HepG2 (cell line): Measurements from ENCODE around the gene SUB1. TPM values are rescaled to one million over a fixed set of nuclear protein-coding genes. Genes with fewer than 3 reads are reported as not detected.

ENCODE experiments used
- CENPT ChIP-seq: sonication (generic); formaldehyde crosslinking; IDR thresholded peaks from 2 replicates; pipeline ENCODE4 v1.8.0; 2022; ENCODE audit warnings: low read depth, mild to moderate bottlenecking, moderate library complexity, missing genetic modification reagents
- IRX3 ChIP-seq: sonication (generic); formaldehyde crosslinking; IDR thresholded peaks from 2 replicates; pipeline ENCODE4 v1.8.1; 2023; ENCODE audit warnings: mild to moderate bottlenecking, low read depth, missing genetic modification reagents, borderline replicate concordance
- ISL2 ChIP-seq: sonication (generic); formaldehyde crosslinking; IDR thresholded peaks from 2 replicates; pipeline ENCODE4 v1.5.0; 2020; ENCODE audit warnings: missing genetic modification reagents
- NPAS2 ChIP-seq: sonication (generic); formaldehyde crosslinking; IDR thresholded peaks from 2 replicates; pipeline ENCODE4 v1.8.0; 2022; ENCODE audit warnings: mild to moderate bottlenecking, missing genetic modification reagents, borderline replicate concordance
- TBX2 ChIP-seq: sonication (generic); formaldehyde crosslinking; IDR thresholded peaks from 2 replicates; pipeline ENCODE4 v1.5.0; 2020; ENCODE audit warnings: missing genetic modification reagents, mild to moderate bottlenecking, borderline replicate concordance
- ZFP1 ChIP-seq: IDR thresholded peaks from 2 replicates; pipeline ENCODE4 v1.6.1; 2016
- ZFP62 ChIP-seq: sonication (generic); formaldehyde crosslinking; IDR thresholded peaks from 2 replicates; pipeline ENCODE4 v1.4.0; 2020; ENCODE audit warnings: missing genetic modification reagents
- ZFX ChIP-seq: sonication (generic); formaldehyde crosslinking; IDR thresholded peaks from 2 replicates; pipeline ENCODE4 v1.4.0; 2020; ENCODE audit warnings: mild to moderate bottlenecking, low read depth, missing genetic modification reagents, moderate library complexity
- ZNF460 ChIP-seq: sonication (generic); formaldehyde crosslinking; IDR thresholded peaks from 2 replicates; pipeline ENCODE4 v1.5.1; 2020; ENCODE audit warnings: missing genetic modification reagents, mild to moderate bottlenecking, borderline replicate concordance
- ZNF567 ChIP-seq: sonication (generic); formaldehyde crosslinking; IDR thresholded peaks from 2 replicates; pipeline ENCODE4 v1.8.1; 2023; ENCODE audit warnings: mild to moderate bottlenecking, missing genetic modification reagents, borderline replicate concordance
- ZSCAN22 ChIP-seq: sonication (generic); formaldehyde crosslinking; IDR thresholded peaks from 2 replicates; pipeline ENCODE4 v1.4.0; 2020; ENCODE audit warnings: mild to moderate bottlenecking, missing genetic modification reagents
- polyA plus RNA-seq, 8 experiments: library from polyadenylated mRNA; depleted of rRNA in 3 of 8; stranded (reverse) in 7 of 8; unstranded in 1 of 8; fragments of >200 nt; fragmentation: Illumina TruSeq in 4 of 8; extraction: Trizol in 4 of 8; gene quantifications; 2 replicates each; pipeline versions ENCODE4 v1.2.1 to v1.2.3, GENCODE V29; 2011 to 2016; ENCODE audit warnings: low read depth in 4 of 8, missing spikeins in 1 of 8, mixed read lengths in 1 of 8; ENCODE audit not compliant: insufficient read depth in 1 of 8
- total RNA-seq, 5 experiments: library from RNA; depleted of rRNA; stranded (reverse); fragments of >200 nt; fragmentation: Illumina TruSeq; extraction: Trizol; gene quantifications; 2 replicates each; pipeline ENCODE4 v1.2.3, GENCODE V29; 2016; ENCODE audit warnings: low read depth in 1 of 5
- TF ChIP-seq, protein P1 (sequence below): IDR thresholded peaks from 2 replicates; pipeline ENCODE4 v1.6.1; 2016; ENCODE audit warnings: low read depth, missing genetic modification reagents, missing compliant biosample characterization
- TF ChIP-seq, protein P2 (sequence below): sonication (generic); formaldehyde crosslinking; IDR thresholded peaks from 2 replicates; pipeline ENCODE4 v1.4.0; 2020; ENCODE audit warnings: missing genetic modification reagents; ENCODE audit errors: not compliant biosample characterization
- TF ChIP-seq, protein P3 (sequence below): IDR thresholded peaks from 2 replicates; pipeline ENCODE4 v1.6.1; 2016; ENCODE audit warnings: control low read depth
- TF ChIP-seq, protein P4 (sequence below): sonication (generic); formaldehyde crosslinking; IDR thresholded peaks from 2 replicates; pipeline ENCODE4 v1.5.1; 2020; ENCODE audit warnings: mild to moderate bottlenecking, missing genetic modification reagents, borderline replicate concordance

The SUB1 gene
- total and polyA plus RNA-seq, 2 of the 13 experiments (the other 11 are each of a cell fraction or from before 2014, with no cell fraction given) = 182 to 693 TPM

DNA sequence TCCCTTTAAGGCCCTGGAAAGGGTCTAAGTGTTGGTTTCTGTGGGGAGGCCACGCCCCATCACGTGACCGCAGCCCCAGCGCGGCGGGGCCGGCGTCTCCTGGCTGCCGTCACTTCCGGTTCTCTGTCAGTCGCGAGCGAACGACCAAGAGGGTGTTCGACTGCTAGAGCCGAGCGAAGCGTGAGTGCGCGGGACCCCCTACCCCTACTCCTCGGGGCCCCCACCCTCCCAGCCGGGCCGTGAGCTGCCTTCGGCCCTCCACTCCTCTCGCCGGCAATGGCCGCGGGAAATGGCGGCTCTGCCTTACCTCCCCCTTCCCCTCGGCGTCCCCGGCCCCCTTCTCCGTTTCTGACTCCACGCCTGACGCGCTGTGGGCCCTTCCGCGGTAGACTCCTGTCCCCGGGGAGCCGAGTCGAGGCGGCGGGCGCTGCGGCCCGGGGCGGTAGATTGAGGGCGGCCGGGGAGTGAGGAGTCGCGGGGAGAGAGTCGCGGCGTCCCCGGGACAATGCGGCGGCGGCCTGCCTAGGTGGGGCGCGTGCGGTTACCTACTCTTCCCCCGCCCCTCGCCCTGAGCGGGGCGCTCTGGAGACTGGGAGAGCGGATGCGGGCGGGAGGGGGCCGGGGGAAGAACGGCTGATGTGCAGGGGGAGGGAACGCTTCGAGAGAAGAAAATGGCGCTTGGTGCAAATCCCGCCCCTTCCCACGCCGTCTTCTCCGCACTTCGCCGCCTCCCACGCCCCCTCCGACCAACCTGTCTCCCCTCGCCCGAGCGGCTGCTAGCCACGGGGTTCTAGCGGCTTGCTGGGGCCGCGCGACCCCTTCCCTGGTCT, at the start of gene SUB1 (continued):
- TF ChIP-seq, protein P1, sequence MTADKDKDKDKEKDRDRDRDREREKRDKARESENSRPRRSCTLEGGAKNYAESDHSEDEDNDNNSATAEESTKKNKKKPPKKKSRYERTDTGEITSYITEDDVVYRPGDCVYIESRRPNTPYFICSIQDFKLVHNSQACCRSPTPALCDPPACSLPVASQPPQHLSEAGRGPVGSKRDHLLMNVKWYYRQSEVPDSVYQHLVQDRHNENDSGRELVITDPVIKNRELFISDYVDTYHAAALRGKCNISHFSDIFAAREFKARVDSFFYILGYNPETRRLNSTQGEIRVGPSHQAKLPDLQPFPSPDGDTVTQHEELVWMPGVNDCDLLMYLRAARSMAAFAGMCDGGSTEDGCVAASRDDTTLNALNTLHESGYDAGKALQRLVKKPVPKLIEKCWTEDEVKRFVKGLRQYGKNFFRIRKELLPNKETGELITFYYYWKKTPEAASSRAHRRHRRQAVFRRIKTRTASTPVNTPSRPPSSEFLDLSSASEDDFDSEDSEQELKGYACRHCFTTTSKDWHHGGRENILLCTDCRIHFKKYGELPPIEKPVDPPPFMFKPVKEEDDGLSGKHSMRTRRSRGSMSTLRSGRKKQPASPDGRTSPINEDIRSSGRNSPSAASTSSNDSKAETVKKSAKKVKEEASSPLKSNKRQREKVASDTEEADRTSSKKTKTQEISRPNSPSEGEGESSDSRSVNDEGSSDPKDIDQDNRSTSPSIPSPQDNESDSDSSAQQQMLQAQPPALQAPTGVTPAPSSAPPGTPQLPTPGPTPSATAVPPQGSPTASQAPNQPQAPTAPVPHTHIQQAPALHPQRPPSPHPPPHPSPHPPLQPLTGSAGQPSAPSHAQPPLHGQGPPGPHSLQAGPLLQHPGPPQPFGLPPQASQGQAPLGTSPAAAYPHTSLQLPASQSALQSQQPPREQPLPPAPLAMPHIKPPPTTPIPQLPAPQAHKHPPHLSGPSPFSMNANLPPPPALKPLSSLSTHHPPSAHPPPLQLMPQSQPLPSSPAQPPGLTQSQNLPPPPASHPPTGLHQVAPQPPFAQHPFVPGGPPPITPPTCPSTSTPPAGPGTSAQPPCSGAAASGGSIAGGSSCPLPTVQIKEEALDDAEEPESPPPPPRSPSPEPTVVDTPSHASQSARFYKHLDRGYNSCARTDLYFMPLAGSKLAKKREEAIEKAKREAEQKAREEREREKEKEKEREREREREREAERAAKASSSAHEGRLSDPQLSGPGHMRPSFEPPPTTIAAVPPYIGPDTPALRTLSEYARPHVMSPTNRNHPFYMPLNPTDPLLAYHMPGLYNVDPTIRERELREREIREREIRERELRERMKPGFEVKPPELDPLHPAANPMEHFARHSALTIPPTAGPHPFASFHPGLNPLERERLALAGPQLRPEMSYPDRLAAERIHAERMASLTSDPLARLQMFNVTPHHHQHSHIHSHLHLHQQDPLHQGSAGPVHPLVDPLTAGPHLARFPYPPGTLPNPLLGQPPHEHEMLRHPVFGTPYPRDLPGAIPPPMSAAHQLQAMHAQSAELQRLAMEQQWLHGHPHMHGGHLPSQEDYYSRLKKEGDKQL (CRISPR knock-in tag) = peak; percentile 49; the same call in 1 of the 2 replicates
- TF ChIP-seq CENPT (CRISPR knock-in tag) = no peak; the same call in 1 of the 2 replicates
- no peak; the same call in 1 of the 2 replicates for TF ChIP-seq ISL2 (CRISPR knock-in tag)
- TF ChIP-seq ZFP1 (CRISPR knock-in tag) = 0 out of 2 replicates have a peak, but pooled peaks have one; percentile 8
- TF ChIP-seq ZSCAN22 = no peak
- TF ChIP-seq ZFP62 (CRISPR knock-in tag) = no peak
- peak; percentile 36; the same call in 1 of the 2 replicates for TF ChIP-seq IRX3 (CRISPR knock-in tag)
- TF ChIP-seq, protein P2, sequence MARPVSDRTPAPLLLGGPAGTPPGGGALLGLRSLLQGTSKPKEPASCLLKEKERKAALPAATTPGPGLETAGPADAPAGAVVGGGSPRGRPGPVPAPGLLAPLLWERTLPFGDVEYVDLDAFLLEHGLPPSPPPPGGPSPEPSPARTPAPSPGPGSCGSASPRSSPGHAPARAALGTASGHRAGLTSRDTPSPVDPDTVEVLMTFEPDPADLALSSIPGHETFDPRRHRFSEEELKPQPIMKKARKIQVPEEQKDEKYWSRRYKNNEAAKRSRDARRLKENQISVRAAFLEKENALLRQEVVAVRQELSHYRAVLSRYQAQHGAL (CRISPR knock-in tag) = no peak
- peak; percentile 71 for TF ChIP-seq ZFX (CRISPR knock-in tag)
- TF ChIP-seq NPAS2 (CRISPR knock-in tag) = no peak
- TF ChIP-seq ZNF460 (CRISPR knock-in tag) = no peak
- TF ChIP-seq, protein P3, sequence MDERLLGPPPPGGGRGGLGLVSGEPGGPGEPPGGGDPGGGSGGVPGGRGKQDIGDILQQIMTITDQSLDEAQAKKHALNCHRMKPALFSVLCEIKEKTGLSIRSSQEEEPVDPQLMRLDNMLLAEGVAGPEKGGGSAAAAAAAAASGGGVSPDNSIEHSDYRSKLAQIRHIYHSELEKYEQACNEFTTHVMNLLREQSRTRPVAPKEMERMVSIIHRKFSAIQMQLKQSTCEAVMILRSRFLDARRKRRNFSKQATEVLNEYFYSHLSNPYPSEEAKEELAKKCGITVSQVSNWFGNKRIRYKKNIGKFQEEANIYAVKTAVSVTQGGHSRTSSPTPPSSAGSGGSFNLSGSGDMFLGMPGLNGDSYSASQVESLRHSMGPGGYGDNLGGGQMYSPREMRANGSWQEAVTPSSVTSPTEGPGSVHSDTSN (CRISPR knock-in tag) = no peak
- peak; percentile 37; the same call in 1 of the 2 replicates for TF ChIP-seq TBX2 (CRISPR knock-in tag)
- TF ChIP-seq, protein P4, sequence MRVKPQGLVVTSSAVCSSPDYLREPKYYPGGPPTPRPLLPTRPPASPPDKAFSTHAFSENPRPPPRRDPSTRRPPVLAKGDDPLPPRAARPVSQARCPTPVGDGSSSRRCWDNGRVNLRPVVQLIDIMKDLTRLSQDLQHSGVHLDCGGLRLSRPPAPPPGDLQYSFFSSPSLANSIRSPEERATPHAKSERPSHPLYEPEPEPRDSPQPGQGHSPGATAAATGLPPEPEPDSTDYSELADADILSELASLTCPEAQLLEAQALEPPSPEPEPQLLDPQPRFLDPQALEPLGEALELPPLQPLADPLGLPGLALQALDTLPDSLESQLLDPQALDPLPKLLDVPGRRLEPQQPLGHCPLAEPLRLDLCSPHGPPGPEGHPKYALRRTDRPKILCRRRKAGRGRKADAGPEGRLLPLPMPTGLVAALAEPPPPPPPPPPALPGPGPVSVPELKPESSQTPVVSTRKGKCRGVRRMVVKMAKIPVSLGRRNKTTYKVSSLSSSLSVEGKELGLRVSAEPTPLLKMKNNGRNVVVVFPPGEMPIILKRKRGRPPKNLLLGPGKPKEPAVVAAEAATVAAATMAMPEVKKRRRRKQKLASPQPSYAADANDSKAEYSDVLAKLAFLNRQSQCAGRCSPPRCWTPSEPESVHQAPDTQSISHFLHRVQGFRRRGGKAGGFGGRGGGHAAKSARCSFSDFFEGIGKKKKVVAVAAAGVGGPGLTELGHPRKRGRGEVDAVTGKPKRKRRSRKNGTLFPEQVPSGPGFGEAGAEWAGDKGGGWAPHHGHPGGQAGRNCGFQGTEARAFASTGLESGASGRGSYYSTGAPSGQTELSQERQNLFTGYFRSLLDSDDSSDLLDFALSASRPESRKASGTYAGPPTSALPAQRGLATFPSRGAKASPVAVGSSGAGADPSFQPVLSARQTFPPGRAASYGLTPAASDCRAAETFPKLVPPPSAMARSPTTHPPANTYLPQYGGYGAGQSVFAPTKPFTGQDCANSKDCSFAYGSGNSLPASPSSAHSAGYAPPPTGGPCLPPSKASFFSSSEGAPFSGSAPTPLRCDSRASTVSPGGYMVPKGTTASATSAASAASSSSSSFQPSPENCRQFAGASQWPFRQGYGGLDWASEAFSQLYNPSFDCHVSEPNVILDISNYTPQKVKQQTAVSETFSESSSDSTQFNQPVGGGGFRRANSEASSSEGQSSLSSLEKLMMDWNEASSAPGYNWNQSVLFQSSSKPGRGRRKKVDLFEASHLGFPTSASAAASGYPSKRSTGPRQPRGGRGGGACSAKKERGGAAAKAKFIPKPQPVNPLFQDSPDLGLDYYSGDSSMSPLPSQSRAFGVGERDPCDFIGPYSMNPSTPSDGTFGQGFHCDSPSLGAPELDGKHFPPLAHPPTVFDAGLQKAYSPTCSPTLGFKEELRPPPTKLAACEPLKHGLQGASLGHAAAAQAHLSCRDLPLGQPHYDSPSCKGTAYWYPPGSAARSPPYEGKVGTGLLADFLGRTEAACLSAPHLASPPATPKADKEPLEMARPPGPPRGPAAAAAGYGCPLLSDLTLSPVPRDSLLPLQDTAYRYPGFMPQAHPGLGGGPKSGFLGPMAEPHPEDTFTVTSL (CRISPR knock-in tag) = no peak
- no peak for TF ChIP-seq ZNF567
